Stimulated activated CD4-positive, alpha-beta T cell treated with anti-CD3 and anti-CD28 coated beads, Interleukin-4, amount 100 ng/mL, for 24 hours (primary cell): ENCODE data around the gene KRT4.
"Not testable (repeated sequence)": the region's sequence is repeated elsewhere in the genome, so short reads cannot be mapped to it uniquely, and the experiment has no call there.

Experiments used
- DNase-seq: peaks from one replicate; pipeline ENCODE4 v3.0.0-alpha.2; 2020

KRT4 gene

GRCh38 chr12:52769354-52769753 is 44.6 kb downstream of the KRT4 start:
- DNase-seq: no peak

DNA sequence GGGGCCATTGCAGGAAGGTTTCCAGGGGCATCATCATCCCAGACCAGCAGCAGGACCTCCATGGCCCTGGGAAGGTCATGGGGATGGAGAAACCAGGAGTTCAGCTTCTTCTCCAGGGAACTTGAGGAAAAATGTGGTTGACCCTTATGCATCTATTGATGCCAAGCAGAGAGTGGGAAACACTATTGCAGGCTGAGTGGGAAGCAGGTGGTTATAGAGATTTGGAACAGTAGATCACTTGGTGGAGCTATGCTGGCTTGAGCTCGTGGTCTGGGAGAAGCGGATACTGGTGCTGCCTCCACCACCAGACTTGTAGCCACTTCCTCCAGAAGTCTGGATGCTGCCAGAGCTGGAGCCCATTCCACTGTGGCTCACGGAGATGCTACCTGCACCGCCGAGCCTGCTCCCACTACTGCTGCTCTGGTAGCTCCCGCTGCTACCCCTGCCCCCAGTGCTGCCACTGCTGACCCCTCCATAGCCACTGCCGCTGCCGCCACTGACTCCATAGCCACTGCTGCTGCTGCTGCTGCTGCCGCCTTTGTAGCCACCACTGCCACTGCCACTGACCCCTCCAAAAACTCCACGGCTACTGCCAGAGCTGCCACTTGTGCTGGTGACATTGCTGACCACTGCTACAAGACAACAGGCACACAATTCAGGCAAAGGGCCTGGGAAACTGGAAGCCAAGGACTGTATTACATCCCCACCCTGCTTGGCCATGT is 45.3 kb downstream of the KRT4 start:
- no peak for DNase-seq

GRCh38 chr12:52767427-52767826 is 46.5 kb downstream of the KRT4 start:
- DNase-seq: no peak

- DNase-seq: no peak
Observed at GRCh38 chr12:52767020-52767379, 46.9 kb downstream of the KRT4 start.

DNA sequence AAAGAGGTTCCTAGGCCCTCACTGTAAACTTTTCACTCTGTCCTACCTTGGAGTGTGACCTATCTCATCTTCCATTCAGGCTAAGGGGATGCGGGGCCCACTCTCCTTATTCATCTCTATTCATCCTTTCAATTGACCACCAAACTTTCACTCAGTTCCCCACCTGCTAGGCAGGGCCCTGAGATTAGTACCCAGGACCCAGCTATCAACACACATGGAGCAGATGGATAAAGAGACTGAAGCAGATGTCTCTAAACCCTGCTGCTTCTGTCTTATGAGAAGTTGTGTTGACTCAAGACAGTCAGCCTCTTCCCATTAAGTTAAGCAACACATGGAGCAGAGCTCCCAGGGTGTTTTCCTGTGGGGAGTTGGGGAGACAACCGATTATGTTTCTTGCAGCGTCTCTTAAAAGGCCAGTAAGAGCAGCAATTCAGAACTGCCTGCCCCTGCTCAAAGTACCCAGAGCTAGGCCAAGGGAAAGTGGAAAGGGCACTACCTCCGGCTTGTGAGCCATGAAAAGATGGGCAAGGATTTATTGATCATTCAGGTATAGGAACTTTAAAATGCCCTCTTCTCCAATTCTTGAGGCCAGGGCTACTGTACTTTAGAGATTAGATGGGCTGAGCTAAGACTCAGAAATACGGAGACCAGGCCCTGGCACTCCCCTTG is 47.4 kb downstream of the KRT4 start:
- no peak for DNase-seq

GRCh38 chr12:52765702-52766101 is 48.2 kb downstream of the KRT4 start:
- DNase-seq: no peak

GRCh38 chr12:52763991-52764390 is 49.9 kb downstream of the KRT4 start:
- no peak for DNase-seq

DNA sequence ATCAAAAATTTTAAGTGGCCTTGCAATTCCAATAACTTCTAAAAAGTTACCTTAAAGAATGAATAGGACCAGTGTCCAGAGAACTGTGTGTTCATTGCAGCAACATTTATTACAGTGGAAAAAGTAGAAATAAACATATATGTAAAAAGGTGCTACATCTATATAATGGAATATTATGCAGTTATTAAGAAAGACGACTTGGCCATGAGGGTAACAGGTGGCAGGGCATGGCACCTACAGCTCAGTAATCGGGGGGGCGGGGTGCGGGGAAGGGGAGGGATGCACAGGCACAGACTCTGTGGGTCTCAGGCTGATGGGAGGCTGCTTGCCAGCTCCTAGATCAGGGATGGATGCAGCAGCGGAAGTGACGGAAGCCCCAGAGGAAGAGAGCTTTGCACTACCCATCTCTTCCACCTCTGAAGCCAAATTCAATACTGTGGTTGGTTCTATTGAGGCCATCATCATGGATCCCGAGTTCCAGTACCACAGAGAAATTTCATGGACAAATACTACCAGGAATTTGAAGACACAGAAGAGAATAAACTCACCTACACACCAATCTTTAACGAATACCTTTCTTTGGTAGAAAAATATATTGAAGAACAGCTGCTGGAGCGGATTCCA is 50.8 kb downstream of the KRT4 start:
- DNase-seq: no peak

DNA sequence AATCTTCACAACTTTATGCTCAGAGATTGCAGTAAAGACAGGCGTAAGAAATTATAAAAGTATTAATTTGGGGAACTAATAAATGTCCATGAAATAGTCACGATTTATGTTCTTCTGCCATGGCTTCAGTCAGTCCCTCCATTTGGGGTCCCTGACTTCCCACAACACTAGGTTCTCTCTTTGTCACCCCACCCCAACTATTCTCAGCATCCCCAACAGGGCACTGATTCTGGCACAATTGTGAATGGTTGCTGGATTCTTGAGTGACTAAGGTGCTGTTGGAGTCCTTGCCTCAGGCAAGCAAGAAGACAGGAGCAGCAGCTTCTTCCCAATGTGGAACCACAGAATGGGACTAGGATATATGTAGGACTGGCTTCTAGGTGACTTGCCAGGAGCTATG is 52.1 kb downstream of the KRT4 start:
- no peak for DNase-seq

GRCh38 chr12:52761218-52761617 is 52.7 kb downstream of the KRT4 start:
- not testable (repeated sequence) for DNase-seq

- DNase-seq: no peak
Observed at GRCh38 chr12:52760623-52761022, 53.3 kb downstream of the KRT4 start.

DNA sequence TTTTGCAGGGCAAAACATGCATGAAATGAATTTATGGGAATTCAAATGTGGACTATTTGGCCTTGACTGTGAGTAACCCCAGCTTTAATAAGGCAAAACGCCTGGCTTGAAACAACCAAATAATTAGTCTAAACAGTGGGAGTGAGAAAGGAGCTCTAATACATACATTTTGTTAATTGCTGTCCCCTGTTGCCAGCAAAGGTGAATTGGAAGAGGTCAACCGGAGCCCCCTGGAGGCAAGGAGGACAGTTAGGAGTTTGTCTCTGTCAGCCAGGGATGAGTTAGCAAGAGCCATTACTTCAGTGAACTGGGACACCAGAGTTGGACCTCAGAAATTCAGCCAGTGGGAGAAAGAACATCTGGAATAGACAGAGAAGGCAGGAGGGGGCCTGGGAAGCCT is 54.2 kb downstream of the KRT4 start:
- DNase-seq: no peak

DNA sequence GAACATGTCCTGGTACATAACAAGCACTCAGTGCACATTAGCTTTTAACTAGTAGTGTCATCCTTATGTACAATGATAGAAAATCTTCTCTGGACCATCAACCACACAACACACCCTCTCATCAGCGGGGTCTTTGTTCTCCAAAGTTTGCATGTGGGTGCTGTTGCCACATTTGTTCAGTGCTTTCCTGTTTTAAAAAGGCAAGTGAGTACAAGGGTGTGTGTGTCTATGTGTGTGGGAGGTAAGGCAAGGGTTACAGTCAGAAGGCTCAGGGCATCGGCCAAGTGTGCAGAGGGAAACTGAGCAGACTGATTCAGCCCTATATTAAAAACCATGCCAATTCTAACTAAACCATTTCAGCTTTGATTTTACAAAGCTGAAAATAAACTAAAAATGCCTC is 54.7 kb downstream of the KRT4 start:
- DNase-seq: no peak

DNA sequence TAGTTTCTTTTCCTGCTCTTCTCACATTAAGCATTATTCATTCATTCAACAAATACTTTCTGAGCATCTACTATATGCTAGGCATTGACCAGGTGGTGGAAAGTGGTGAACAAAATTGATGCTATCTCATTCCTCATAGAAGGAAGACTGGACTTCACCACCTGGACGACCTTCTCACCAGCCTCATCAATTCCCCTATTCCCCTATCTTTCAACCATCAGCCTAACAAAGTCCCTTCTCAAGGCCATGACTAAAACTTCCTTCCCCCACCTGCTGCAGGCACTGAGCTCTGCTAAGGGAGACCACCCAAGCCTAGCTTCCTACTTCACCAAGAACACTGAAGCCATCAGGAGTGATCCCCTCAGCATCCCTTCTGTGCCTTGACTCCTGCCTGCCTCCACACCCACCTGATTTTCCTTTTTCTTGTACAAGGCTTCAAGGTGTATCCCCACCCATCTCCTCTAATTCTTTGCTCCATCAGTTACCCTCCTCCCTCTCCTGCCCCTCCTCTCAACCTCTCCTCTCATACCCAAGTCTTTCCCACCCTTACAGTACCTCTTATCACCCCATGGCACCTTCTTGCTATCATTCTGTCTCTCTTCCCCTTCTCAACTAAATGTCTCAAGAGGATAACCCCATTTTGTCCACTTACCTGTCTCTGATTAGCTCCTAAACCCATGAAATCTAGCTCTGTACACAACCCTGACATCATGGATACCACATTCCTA is 56.3 kb downstream of the KRT4 start:
- DNase-seq: no peak
